Fibroblast of skin of abdomen (primary cell): ENCODE data around the gene ACOX1.
"Not testable (repeated sequence)": the region's sequence is repeated elsewhere in the genome, so short reads cannot be mapped to it uniquely, and the experiment has no call there.

Experiments
- DNase-seq: peaks from one replicate; pipeline ENCODE4 v3.0.0-alpha.2; 2013

The ACOX1 gene

GRCh38 chr17:75980188-75981018 lies 1.4 kb upstream of the ACOX1 start:
- peak; percentile 6 for DNase-seq

- peak; percentile 74 for DNase-seq
Measured at GRCh38 chr17:75979705-75980187, 780 bp upstream of the ACOX1 start.

GRCh38 chr17:75976175-75976848 lies 2.7 kb downstream of the ACOX1 start:
- no peak for DNase-seq

- no peak for DNase-seq
Measured at GRCh38 chr17:75975757-75976174, 3.2 kb downstream of the ACOX1 start.

- DNase-seq, result not testable (repeated sequence)
Measured at GRCh38 chr17:75975187-75975586, 3.8 kb downstream of the ACOX1 start.

- no peak for DNase-seq
Measured at GRCh38 chr17:75970626-75971025, 8.3 kb downstream of the ACOX1 start.

- DNase-seq, result peak; percentile 10
Measured at GRCh38 chr17:75970011-75970523, 8.9 kb downstream of the ACOX1 start.

- not testable (repeated sequence) for DNase-seq
Measured at GRCh38 chr17:75969044-75969443, 9.9 kb downstream of the ACOX1 start.

GRCh38 chr17:75965468-75965867 lies 13.5 kb downstream of the ACOX1 start:
- no peak for DNase-seq

GRCh38 chr17:75959839-75960511 lies 19.0 kb downstream of the ACOX1 start:
- DNase-seq, result no peak

- DNase-seq, result no peak
Measured at GRCh38 chr17:75959051-75959838, 19.7 kb downstream of the ACOX1 start.

GRCh38 chr17:75950855-75951554 lies 28.0 kb downstream of the ACOX1 start:
- peak; percentile 12 for DNase-seq

GRCh38 chr17:75950421-75950820 lies 28.5 kb downstream of the ACOX1 start:
- no peak for DNase-seq

GRCh38 chr17:75945211-75945610 lies 33.8 kb downstream of the ACOX1 start:
- DNase-seq, result no peak

- no peak for DNase-seq
Measured at GRCh38 chr17:75943491-75943890, 35.5 kb downstream of the ACOX1 start.

GRCh38 chr17:75942473-75942872 lies 36.5 kb downstream of the ACOX1 start:
- DNase-seq, result no peak

GRCh38 chr17:75941442-75941819 lies 37.5 kb downstream of the ACOX1 start:
- DNase-seq, result no peak

- peak; percentile 91 for DNase-seq
Measured at GRCh38 chr17:75940727-75941441, 38.1 kb downstream of the ACOX1 start, which contains the start of gene FBF1. Gene FBF1 (minus strand): TSS chr17:75941042. CDS start chr17:75938149, 2,893 bp downstream.

GRCh38 chr17:75937652-75938051 lies 41.3 kb downstream of the ACOX1 start:
- DNase-seq, result no peak

GRCh38 chr17:75933808-75934207 lies 45.2 kb downstream of the ACOX1 start:
- DNase-seq, result peak; percentile 44

- DNase-seq, result no peak
Measured at GRCh38 chr17:75932852-75933251, 46.1 kb downstream of the ACOX1 start.
